Measurements from ENCODE around the gene CDH4.
A peak's percentile ranks its signal among the peaks of the same experiment; 100 is the strongest.

CDH4 gene

GRCh38 chr20:61251529-61252393 is at the start of gene CDH4:
CDH4 (plus strand) TSS chr20:61252261.
- no peak for DNase-seq (ENCODE audit: low read depth in 2 of 2)
- peak within 1 kb of the TSS; percentile 13 to 51 for H3K4me3 ChIP-seq (replicated peaks in 1 of 2; ENCODE audit: low read depth in 2 of 2, low read length in 2 of 2)
- no peak for TF ChIP-seq CTCF (IDR thresholded peaks at IDR 0.05; ENCODE audit: low read depth, low read length)

GRCh38 chr20:61203320-61203719 is 48.7 kb upstream of the CDH4 start:
- H3K4me3 ChIP-seq (replicated peaks in 1 of 2; ENCODE audit: low read depth in 2 of 2, low read length in 2 of 2), result no peak overlapping the region
- DNase-seq (ENCODE audit: low read depth in 2 of 2), result no peak
- TF ChIP-seq CTCF (IDR thresholded peaks at IDR 0.05; ENCODE audit: low read depth, low read length), result no peak

- no peak for DNase-seq (ENCODE audit: low read depth in 2 of 2)
- H3K4me3 ChIP-seq (replicated peaks in 1 of 2; ENCODE audit: low read depth in 2 of 2, low read length in 2 of 2), result no peak overlapping the region
- TF ChIP-seq CTCF (IDR thresholded peaks at IDR 0.05; ENCODE audit: low read depth, low read length), result no peak
Measured at GRCh38 chr20:61204206-61204605, 47.9 kb upstream of the CDH4 start.

GRCh38 chr20:61205769-61206168 is 46.3 kb upstream of the CDH4 start:
- no peak for TF ChIP-seq CTCF (IDR thresholded peaks at IDR 0.05; ENCODE audit: low read depth, low read length)
- DNase-seq (ENCODE audit: low read depth in 2 of 2), result no peak
- H3K4me3 ChIP-seq (replicated peaks in 1 of 2; ENCODE audit: low read depth in 2 of 2, low read length in 2 of 2), result no peak overlapping the region

GRCh38 chr20:61210862-61211261 is 41.2 kb upstream of the CDH4 start:
- no peak overlapping the region for H3K4me3 ChIP-seq (replicated peaks in 1 of 2; ENCODE audit: low read depth in 2 of 2, low read length in 2 of 2)
- no peak for TF ChIP-seq CTCF (IDR thresholded peaks at IDR 0.05; ENCODE audit: low read depth, low read length)
- no peak for DNase-seq (ENCODE audit: low read depth in 2 of 2)

GRCh38 chr20:61217848-61218247 is 34.2 kb upstream of the CDH4 start:
- H3K4me3 ChIP-seq (replicated peaks in 1 of 2; ENCODE audit: low read depth in 2 of 2, low read length in 2 of 2), result no peak overlapping the region
- TF ChIP-seq CTCF (IDR thresholded peaks at IDR 0.05; ENCODE audit: low read depth, low read length), result no peak
- DNase-seq (ENCODE audit: low read depth in 2 of 2), result no peak
